ENCODE results near the gene TEX22. TPM values are rescaled to one million over a fixed set of nuclear protein-coding genes. Genes with fewer than 3 reads are reported as not detected.

TEX22 gene
- polyA plus RNA-seq, 3 donors: 0.52 to 2.2 (median 0.57) TPM

GRCh38 chr14:105377555-105378182 lies 20.7 kb upstream of the TEX22 start:
- H3K9ac ChIP-seq (ENCODE audit: insufficient read depth, low read length, poor library complexity, severe bottlenecking): no peak overlapping the region
- intact Hi-C loops (cut with micrococcal nuclease): no loop called here

GRCh38 chr14:105378199-105378598 lies 20.1 kb upstream of the TEX22 start:
- Histone ChIP-seq H3K79me2 (ENCODE audit: insufficient read depth, low read length) (no peaks in the 10 kb centered on the region), H3K4me2 (replicated peaks; ENCODE audit: extremely low read depth, low read length, poor library complexity, severe bottlenecking) (no peak overlapping the region), H3K9me3 (replicated peaks in 1 of 2; ENCODE audit: control insufficient read depth in 1 of 2, insufficient read depth in 1 of 2, low read length in 2 of 2) (peaks cover 0 to 7% of the 10 kb centered on the region in 2 donors), H3K27ac (ENCODE audit: low read depth in 1 of 2, low read length in 2 of 2) (no peak overlapping the region), H3K9ac (ENCODE audit: insufficient read depth, low read length, poor library complexity, severe bottlenecking) (no peak overlapping the region), H4K20me1 (ENCODE audit: insufficient read depth, low read length) (no peaks in the 10 kb centered on the region), H3K4me1 (ENCODE audit: control insufficient read depth in 1 of 2, insufficient read depth in 2 of 2, low read length in 2 of 2) (peaks cover 13 to 21% of the 10 kb centered on the region in 2 donors), H3K4me3 (replicated peaks in 1 of 3; ENCODE audit: low read depth in 2 of 3, low read length in 3 of 3) (no peak overlapping the region), H2AFZ (ENCODE audit: insufficient read depth, low read depth, low read length, poor library complexity, severe bottlenecking) (no peak overlapping the region), H3K36me3 (replicated peaks in 1 of 2; ENCODE audit: control insufficient read depth in 1 of 2, insufficient read depth in 2 of 2, low read length in 2 of 2) (peaks cover 9 to 10% of the 10 kb centered on the region in 2 donors), H3K27me3 (ENCODE audit: control insufficient read depth in 2 of 2, insufficient read depth in 2 of 2, low read length in 2 of 2) (no peaks in the 10 kb centered on the region)
- TF ChIP-seq CTCF (IDR thresholded peaks at IDR 0.05): no peak
- peaks cover 11% of the 10 kb centered on the region for H3K4me1 Mint-ChIP-seq
- H3K27ac Mint-ChIP-seq: peak overlapping the region in 2 of 7 donors; percentile 8 to 21
- H3K27me3 Mint-ChIP-seq (ENCODE audit: low read depth in 3 of 3): peaks cover 0 to 2% (median 0%) of the 10 kb centered on the region in 3 donors
- peaks cover 0 to 9% (median 4%) of the 10 kb centered on the region in 7 donors for H3K9me3 Mint-ChIP-seq
- WGBS (ENCODE audit: insufficient coverage): 97% methylated on average over 6 of the region's 11 CpGs
- peaks cover 17 to 39% of the 10 kb centered on the region in 2 donors for H3K36me3 Mint-ChIP-seq
- DNase-seq: no peak
- H3K4me3 Mint-ChIP-seq: no peak overlapping the region
- intact Hi-C loops (cut with micrococcal nuclease): no loop called here

More at GRCh38 chr14:105377555-105378182, 20.7 kb upstream of the TEX22 start:
- Mint-ChIP-seq H3K36me3 (peaks cover 13 to 34% of the 10 kb centered on the region in 2 donors), H3K4me1 (peaks cover 12% of the 10 kb centered on the region), H3K27me3 (ENCODE audit: low read depth in 3 of 3) (peaks cover 0 to 2% (median 0%) of the 10 kb centered on the region in 3 donors), H3K27ac (peak overlapping the region in 2 of 7 donors; percentile 21 to 69), H3K9me3 (peaks cover 0 to 9% (median 4%) of the 10 kb centered on the region in 7 donors), H3K4me3 (no peak overlapping the region)
- Histone ChIP-seq H3K9me3 (replicated peaks in 1 of 2; ENCODE audit: control insufficient read depth in 1 of 2, insufficient read depth in 1 of 2, low read length in 2 of 2) (peaks cover 0 to 7% of the 10 kb centered on the region in 2 donors), H3K27ac (ENCODE audit: low read depth in 1 of 2, low read length in 2 of 2) (no peak overlapping the region), H3K4me2 (replicated peaks; ENCODE audit: extremely low read depth, low read length, poor library complexity, severe bottlenecking) (no peak overlapping the region), H2AFZ (ENCODE audit: insufficient read depth, low read depth, low read length, poor library complexity, severe bottlenecking) (no peak overlapping the region), H3K79me2 (ENCODE audit: insufficient read depth, low read length) (no peaks in the 10 kb centered on the region), H3K4me1 (ENCODE audit: control insufficient read depth in 1 of 2, insufficient read depth in 2 of 2, low read length in 2 of 2) (peaks cover 13 to 21% of the 10 kb centered on the region in 2 donors), H3K36me3 (replicated peaks in 1 of 2; ENCODE audit: control insufficient read depth in 1 of 2, insufficient read depth in 2 of 2, low read length in 2 of 2) (peaks cover 5% of the 10 kb centered on the region in 2 donors), H4K20me1 (ENCODE audit: insufficient read depth, low read length) (no peaks in the 10 kb centered on the region), H3K27me3 (ENCODE audit: control insufficient read depth in 2 of 2, insufficient read depth in 2 of 2, low read length in 2 of 2) (no peaks in the 10 kb centered on the region), H3K4me3 (replicated peaks in 1 of 3; ENCODE audit: low read depth in 2 of 3, low read length in 3 of 3) (no peak overlapping the region)
- WGBS (ENCODE audit: insufficient coverage): 96% methylated on average over 23 of the region's 23 CpGs
- TF ChIP-seq CTCF (IDR thresholded peaks at IDR 0.05): no peak
- DNase-seq: no peak
